Measurements from ENCODE around the gene MAFG. TPM values are rescaled to one million over a fixed set of nuclear protein-coding genes. Genes with fewer than 3 reads are reported as not detected.
A peak's percentile ranks its signal among the peaks of the same experiment; 100 is the strongest.

Gene MAFG
- total and polyA plus RNA-seq, 2 of the 13 experiments (the other 11 are each of a cell fraction or from before 2014, with no cell fraction given), result 14.5 to 20.0 TPM

DNA sequence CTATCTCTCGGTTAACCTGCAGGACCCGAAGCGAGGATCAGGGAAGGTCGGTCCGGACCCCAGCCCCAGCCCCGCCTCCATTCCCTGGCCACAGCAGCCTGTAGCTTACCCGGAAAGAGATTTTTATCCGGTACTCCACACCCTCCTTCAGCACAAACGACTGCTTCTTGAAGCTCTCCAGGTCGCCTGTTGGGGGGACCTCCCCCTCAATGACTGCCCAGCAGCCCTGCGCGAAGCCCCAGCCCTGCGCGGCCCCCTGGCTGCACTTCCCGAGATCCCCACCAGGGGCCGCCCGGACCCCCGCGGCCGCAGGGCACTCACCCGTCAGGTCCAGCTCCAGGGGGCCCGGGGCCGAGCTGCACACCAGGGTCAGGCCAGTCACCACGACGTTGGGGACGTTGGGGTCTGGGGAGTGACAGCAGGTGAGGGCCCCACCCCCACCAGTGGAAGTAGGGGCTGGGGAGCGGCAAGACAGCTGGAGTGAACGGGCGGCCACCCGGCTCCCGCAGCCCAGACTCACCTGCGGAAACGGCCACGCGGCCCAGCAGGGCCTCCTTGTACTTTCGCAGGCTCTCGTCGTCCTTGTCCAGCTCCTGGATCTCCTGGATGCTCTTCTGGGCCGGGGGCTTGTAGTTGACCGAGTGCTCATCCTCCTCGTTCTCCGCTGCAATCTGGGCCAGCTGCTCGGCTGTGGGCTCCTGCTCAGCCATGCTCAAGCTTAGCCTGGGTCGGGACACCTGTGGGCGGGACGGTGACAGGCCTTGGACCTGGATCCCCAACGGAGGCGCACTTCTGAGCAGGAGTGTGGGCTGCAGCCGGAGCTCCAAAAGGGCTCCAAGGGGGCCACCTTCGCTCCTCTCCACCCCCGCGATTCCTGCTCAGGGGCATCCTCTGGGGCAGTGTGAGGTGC, 58.1 kb downstream of the MAFG start (continued):
- no peak for TF ChIP-seq ZNF441 (CRISPR knock-in tag; IDR thresholded peaks at IDR 0.05; ENCODE audit: borderline replicate concordance)
- TF ChIP-seq, protein P1, sequence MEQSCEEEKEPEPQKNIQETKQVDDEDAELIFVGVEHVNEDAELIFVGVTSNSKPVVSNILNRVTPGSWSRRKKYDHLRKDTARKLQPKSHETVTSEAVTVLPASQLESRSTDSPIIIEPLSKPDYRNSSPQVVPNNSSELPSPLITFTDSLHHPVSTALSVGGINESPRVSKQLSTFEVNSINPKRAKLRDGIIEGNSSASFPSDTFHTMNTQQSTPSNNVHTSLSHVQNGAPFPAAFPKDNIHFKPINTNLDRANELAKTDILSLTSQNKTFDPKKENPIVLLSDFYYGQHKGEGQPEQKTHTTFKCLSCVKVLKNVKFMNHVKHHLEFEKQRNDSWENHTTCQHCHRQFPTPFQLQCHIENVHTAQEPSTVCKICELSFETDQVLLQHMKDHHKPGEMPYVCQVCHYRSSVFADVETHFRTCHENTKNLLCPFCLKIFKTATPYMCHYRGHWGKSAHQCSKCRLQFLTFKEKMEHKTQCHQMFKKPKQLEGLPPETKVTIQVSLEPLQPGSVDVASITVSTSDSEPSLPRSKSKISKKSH (CRISPR knock-in tag; IDR thresholded peaks at IDR 0.05; ENCODE audit: borderline replicate concordance), result peak; percentile 14
- TF ChIP-seq, protein P2, sequence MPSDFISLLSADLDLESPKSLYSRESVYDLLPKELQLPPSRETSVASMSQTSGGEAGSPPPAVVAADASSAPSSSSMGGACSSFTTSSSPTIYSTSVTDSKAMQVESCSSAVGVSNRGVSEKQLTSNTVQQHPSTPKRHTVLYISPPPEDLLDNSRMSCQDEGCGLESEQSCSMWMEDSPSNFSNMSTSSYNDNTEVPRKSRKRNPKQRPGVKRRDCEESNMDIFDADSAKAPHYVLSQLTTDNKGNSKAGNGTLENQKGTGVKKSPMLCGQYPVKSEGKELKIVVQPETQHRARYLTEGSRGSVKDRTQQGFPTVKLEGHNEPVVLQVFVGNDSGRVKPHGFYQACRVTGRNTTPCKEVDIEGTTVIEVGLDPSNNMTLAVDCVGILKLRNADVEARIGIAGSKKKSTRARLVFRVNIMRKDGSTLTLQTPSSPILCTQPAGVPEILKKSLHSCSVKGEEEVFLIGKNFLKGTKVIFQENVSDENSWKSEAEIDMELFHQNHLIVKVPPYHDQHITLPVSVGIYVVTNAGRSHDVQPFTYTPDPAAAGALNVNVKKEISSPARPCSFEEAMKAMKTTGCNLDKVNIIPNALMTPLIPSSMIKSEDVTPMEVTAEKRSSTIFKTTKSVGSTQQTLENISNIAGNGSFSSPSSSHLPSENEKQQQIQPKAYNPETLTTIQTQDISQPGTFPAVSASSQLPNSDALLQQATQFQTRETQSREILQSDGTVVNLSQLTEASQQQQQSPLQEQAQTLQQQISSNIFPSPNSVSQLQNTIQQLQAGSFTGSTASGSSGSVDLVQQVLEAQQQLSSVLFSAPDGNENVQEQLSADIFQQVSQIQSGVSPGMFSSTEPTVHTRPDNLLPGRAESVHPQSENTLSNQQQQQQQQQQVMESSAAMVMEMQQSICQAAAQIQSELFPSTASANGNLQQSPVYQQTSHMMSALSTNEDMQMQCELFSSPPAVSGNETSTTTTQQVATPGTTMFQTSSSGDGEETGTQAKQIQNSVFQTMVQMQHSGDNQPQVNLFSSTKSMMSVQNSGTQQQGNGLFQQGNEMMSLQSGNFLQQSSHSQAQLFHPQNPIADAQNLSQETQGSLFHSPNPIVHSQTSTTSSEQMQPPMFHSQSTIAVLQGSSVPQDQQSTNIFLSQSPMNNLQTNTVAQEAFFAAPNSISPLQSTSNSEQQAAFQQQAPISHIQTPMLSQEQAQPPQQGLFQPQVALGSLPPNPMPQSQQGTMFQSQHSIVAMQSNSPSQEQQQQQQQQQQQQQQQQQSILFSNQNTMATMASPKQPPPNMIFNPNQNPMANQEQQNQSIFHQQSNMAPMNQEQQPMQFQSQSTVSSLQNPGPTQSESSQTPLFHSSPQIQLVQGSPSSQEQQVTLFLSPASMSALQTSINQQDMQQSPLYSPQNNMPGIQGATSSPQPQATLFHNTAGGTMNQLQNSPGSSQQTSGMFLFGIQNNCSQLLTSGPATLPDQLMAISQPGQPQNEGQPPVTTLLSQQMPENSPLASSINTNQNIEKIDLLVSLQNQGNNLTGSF (CRISPR knock-in tag; IDR thresholded peaks at IDR 0.05), result no peak; the same call in 1 of the 2 replicates
- TF ChIP-seq, protein P3, sequence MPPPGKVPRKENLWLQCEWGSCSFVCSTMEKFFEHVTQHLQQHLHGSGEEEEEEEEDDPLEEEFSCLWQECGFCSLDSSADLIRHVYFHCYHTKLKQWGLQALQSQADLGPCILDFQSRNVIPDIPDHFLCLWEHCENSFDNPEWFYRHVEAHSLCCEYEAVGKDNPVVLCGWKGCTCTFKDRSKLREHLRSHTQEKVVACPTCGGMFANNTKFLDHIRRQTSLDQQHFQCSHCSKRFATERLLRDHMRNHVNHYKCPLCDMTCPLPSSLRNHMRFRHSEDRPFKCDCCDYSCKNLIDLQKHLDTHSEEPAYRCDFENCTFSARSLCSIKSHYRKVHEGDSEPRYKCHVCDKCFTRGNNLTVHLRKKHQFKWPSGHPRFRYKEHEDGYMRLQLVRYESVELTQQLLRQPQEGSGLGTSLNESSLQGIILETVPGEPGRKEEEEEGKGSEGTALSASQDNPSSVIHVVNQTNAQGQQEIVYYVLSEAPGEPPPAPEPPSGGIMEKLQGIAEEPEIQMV (CRISPR knock-in tag; IDR thresholded peaks at IDR 0.05; ENCODE audit: low read depth), result no peak
- TF ChIP-seq, protein P4, sequence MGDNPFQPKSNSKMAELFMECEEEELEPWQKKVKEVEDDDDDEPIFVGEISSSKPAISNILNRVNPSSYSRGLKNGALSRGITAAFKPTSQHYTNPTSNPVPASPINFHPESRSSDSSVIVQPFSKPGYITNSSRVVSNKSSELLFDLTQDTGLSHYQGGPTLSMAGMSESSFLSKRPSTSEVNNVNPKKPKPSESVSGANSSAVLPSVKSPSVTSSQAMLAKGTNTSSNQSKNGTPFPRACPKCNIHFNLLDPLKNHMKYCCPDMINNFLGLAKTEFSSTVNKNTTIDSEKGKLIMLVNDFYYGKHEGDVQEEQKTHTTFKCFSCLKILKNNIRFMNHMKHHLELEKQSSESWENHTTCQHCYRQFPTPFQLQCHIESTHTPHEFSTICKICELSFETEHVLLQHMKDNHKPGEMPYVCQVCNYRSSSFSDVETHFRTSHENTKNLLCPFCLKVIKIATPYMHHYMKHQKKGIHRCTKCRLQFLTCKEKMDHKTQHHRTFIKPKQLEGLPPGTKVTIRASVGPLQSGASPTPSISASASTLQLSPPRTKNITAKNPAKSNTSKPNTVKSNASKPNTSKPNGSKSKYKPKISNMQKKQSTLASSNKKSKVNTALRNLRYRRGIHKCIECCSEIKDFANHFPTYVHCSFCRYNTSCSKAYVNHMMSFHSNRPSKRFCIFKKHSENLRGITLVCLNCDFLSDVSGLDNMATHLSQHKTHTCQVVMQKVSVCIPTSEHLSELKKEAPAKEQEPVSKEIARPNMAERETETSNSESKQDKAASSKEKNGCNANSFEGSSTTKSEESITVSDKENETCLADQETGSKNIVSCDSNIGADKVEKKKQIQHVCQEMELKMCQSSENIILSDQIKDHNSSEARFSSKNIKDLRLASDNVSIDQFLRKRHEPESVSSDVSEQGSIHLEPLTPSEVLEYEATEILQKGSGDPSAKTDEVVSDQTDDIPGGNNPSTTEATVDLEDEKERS (CRISPR knock-in tag; IDR thresholded peaks at IDR 0.05), result no peak
- 0 out of 2 replicates have a peak, but pooled peaks have one; percentile 32 for TF ChIP-seq ZIK1 (CRISPR knock-in tag; IDR thresholded peaks at IDR 0.05; ENCODE audit: borderline replicate concordance, low read depth)
- no peak for TF ChIP-seq ZNF747 (CRISPR knock-in tag; IDR thresholded peaks at IDR 0.05; ENCODE audit: borderline replicate concordance)
- TF ChIP-seq, protein P5, sequence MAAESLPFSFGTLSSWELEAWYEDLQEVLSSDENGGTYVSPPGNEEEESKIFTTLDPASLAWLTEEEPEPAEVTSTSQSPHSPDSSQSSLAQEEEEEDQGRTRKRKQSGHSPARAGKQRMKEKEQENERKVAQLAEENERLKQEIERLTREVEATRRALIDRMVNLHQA (CRISPR knock-in tag; IDR thresholded peaks at IDR 0.05), result no peak
- no peak for TF ChIP-seq HES4 (CRISPR knock-in tag; IDR thresholded peaks at IDR 0.05; ENCODE audit: borderline replicate concordance)
- peak; percentile 67; the same call in 1 of the 2 replicates for TF ChIP-seq ZNF841 (CRISPR knock-in tag; IDR thresholded peaks at IDR 0.05; ENCODE audit: borderline replicate concordance)
- TF ChIP-seq, protein P6, sequence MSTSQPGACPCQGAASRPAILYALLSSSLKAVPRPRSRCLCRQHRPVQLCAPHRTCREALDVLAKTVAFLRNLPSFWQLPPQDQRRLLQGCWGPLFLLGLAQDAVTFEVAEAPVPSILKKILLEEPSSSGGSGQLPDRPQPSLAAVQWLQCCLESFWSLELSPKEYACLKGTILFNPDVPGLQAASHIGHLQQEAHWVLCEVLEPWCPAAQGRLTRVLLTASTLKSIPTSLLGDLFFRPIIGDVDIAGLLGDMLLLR (CRISPR knock-in tag; IDR thresholded peaks at IDR 0.05), result no peak
- TF ChIP-seq ZMAT3 (CRISPR knock-in tag; conservative IDR thresholded peaks at IDR 0.05), result no peak; the same call in 1 of the 2 replicates
- no peak for TF ChIP-seq EEA1 (CRISPR knock-in tag; IDR thresholded peaks at IDR 0.05; ENCODE audit: borderline replicate concordance)

Data from HepG2 (cell line).